RPMI7951 (cell line): Measurements from ENCODE around the gene CREBBP. TPM values are rescaled to one million over a fixed set of nuclear protein-coding genes. Genes with fewer than 3 reads are reported as not detected.

Experiments used
- DNase-seq: peaks from one replicate; pipeline ENCODE4 v3.0.0-alpha.2; 2012; ENCODE audit warnings: low read depth
- total RNA-seq: library from RNA; depleted of rRNA; stranded (reverse); fragments of >200 nt; shearing (Covaris generic); gene quantifications from 2 replicates; pipeline ENCODE4 v1.2.3, GENCODE V29; 2014

CREBBP gene
- total RNA-seq, 1 experiment from 2014 or later = 6.8 TPM

GRCh38 chr16:3856367-3857141 lies 24.0 kb downstream of the CREBBP start:
- no peak for DNase-seq

DNA sequence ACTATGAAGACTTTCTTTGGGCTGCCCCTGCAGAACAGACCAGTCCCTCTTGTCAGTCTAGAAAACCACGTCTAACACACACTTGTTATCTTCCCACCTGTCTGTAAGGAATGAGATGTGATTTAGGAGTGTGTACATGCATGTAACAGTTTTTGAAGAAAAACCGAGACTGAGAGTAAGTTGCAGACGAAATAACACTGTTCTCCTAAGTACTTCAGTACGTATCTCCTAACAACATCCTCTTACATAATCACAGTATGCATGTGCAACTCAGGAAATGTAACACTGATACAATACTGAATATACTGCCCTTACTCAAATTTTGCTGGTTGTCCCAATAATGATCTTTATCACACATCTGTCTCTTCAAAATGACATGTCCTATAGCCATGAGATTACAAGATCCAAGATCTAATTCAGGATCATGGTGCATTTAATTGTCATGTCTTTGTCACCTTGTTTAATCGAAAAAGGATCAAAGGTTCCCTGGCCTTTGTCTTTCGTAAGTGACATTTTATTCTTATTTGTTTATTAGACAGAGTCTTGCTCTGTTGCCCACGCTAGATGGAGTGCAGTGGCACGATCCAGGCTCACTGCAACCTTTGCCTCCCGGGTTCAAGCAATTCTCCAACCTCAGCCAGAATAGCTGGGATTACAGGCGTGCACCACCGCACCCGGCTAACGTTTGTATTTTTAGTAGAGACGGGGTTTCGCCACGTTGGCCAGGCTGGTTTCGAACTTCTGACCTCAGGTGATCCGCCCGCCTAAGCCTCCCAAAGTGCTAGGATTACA lies 25.6 kb downstream of the CREBBP start:
- no peak for DNase-seq

GRCh38 chr16:3850544-3850899 lies 30.0 kb downstream of the CREBBP start:
- no peak for DNase-seq

DNA sequence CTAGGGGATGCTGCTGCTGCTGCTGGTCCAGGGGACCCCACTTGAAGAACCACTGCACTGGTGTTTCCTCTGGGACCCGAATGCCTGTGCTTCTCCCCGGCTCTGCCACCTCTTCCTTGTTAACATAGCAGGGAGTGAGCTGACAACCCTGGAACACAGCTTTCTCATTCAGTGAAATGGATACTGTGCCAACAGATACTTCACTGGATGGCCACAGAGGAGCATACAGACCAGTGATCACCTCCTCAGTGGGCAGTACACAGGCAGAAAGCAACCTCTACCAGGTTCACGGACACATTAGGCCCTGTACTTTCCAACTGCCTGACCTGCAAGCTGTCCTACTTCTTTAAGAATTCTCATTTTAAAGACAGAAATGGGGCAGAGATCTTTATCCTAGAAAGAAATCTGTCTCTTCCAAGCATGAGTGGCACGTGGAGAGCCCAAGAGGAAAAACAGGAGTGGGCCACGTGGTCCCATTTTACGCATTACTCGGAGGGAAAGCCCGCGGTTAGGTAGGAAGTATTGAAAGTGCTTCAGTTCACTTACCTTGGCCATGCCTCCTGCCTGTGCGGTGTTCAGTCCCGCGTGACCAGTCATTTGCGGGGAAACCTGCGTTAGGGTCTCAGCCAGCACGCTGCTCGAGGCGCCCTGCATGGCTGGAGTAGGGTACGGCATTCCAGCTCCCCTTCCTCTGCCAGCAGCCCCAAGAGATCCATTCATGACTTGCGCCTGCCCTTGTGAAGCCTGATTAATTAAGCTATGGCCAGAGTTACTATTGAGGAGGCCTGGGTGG lies 30.6 kb downstream of the CREBBP start:
- DNase-seq = no peak

DNA sequence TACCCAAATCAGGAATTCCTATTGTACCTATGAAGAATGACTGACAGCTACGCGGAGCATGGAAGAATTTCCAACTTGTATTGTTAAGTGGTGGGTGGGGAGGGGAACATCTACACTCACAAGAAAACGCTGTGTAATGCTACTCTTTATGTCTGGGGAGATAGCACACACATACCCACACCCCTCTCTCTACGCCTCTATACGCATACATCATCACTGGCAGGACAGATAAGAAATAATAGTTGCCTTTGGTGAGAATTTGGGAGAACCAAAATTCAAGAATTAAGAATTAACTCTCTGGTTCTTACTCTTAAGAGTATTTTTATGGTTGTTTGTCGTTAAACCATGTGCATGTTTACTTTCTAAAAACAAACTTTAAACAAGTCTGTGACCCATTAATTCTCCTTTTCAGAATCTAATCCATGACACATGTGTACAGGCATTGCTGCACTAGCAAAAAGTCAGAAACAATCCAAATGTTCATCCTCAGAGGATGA lies 33.9 kb downstream of the CREBBP start:
- DNase-seq = no peak

- DNase-seq = no peak
These were observed 34.4 kb downstream of the CREBBP start for GRCh38 chr16:3846087-3846486.

DNA sequence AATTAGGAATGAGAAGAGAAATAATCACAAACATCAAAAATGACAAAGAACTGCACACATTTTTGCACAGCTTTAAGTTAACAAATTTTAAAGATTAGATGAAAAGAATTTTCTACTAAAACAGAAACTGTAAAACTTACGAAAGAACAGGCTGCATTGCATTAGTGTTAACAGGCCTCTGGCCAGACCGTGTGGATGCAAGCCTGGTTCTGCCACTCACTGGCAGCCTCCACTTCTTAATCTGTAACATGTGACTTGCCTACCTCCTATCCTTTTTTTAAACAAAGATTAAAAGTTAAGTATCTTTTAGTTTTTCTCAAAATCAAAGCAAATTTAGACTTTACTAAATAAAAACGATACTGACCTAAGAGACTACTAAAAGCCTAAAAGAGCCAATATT lies 37.5 kb downstream of the CREBBP start:
- no peak for DNase-seq

DNA sequence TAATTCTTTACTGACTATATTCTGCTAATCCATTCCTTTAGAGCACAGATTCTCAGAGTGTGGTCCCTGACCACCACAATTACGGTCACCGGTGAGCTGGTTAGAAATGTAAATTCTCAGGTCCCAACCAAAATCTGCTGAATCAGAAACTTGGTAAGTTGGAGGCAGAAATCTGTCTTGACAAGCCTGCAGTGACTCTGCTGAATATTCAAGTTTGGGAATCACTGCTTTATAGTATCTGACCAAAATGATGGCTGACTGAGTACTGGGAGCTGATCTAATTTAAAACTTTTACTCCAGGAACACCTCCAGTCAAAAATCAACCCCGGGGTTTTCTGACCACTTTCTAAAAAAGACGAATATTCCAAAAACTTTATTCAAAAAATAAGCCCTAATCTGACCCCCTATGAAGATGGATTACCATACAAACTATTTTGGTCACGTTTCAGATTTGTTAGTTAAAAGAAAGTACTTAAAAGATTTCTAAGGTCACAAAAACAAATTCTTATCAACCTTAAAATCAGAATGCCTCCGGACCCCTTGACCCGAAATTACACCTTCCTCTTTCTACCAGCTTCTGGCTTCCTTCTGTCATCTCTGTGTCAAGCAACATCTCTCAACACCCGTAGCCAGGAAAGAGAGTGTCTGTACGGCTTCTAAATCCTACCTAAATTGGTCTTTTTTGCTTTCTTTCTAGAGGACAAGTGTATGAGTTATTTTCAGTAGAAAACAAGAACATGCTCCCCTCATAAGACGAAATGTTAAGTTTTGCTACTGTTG lies 38.6 kb downstream of the CREBBP start:
- DNase-seq = no peak

DNA sequence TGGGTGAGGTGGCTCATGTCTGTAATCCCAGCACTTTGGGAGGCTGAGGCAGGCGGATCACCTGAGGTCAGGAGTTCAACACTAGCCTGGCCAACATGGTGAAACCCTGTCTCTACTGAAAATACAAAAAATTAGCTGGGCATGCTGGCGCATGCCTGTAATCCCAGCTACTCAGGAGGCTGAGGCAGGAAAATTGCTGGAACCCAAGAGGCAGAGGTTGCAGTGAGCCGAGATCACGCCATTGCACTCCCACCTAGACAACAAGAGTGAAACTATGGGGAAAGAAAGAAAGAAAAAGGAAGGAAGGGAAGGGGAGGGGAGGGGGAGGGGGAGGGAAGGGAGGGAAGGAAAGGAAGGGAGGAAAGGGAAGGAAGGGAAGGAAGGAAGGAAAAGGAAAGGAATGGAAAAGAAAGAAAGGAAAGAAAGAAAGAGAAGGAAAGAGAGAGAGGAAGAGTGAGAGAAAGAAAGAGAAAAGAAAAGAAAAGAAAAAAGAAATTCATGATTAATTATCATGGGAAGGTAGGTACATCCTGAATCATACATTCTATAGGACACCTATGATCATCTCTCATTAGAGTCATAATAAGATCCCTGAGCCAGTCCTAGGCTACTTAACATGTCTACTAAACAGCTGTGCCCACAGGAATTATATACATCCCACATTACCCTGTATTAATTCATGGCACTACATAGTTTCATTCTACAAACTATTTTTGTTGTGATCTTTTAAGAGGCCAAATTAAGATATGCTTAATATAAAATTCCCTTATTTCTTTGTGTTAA lies 40.9 kb downstream of the CREBBP start:
- DNase-seq = no peak

- DNase-seq = no peak
These were observed 41.7 kb downstream of the CREBBP start for GRCh38 chr16:3838600-3839401.

- no peak for DNase-seq
These were observed 42.5 kb downstream of the CREBBP start for GRCh38 chr16:3837851-3838586.

DNA sequence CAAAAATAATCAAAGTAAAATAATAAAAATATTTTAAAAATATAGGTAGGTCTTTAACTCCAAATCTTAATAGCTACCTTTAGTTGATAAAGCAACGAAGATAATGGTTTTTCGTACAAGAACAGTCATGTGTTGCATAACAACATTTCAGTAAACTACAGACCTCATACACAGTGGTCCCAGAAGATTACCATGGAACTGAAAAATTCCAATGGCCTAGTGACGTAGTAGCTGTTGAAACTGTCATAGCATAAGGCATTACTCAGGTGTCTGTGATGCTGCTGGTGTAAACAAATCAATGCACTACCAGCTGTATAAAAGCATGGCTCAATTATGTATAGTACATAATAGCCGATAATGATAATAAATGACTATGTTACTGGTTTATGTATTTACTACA lies 43.9 kb downstream of the CREBBP start:
- no peak for DNase-seq

DNA sequence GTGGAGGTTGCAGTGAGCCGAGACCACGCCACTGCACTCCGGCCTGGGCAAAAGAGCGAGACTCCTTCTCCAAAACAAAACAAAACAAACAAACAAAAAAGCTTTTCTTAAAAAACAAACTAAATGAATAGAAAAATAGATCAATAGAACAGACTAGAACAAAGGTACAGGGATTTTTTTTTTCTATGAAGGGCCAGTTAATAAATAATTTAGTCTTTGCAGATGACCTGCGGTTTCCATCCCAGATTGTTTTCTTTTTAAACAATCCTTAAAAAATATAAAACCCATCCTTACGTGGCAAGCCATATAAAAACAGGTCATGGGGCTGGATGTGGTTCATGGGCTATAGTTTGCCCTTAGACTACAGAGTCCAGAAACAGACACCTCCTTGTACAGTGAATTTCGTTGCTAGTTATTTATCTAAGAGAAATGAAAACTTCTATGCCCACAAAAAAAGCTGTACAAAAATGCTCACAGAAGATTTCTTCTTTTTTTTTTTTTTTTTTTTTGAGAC lies 45.4 kb downstream of the CREBBP start:
- no peak for DNase-seq

- DNase-seq = no peak
These were observed 47.8 kb downstream of the CREBBP start for GRCh38 chr16:3832668-3833067.

DNA sequence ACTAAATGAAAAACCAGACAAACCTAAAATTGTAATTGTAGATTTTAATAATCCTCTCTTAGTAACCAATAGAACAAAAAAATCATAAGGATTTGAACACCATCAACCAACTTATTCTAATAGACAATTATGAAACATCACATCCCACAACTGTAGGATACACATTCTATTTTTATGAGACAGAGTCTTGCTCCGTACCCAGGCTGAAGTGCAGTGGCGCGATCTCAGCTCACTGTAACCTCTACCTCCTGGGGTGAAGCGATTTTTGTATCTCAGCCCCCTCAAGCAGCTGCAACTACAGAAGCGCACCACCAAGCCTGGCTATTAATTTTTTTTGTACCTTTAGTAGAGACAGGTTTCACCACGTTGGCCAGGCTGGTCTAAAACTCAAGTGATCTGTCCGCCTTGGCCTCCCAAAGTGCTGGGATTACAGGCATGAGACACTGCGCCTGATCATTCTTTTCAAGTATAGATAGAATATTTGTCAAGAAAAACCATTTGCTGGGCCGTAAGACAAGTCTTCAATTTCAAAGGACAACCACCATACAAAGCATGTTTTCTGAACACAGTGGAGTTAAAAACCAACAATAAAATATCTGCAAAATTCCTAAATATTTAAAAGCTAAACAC lies 49.8 kb downstream of the CREBBP start:
- DNase-seq = no peak

- no peak for DNase-seq
These were observed 50.6 kb downstream of the CREBBP start for GRCh38 chr16:3829631-3830536.

DNA sequence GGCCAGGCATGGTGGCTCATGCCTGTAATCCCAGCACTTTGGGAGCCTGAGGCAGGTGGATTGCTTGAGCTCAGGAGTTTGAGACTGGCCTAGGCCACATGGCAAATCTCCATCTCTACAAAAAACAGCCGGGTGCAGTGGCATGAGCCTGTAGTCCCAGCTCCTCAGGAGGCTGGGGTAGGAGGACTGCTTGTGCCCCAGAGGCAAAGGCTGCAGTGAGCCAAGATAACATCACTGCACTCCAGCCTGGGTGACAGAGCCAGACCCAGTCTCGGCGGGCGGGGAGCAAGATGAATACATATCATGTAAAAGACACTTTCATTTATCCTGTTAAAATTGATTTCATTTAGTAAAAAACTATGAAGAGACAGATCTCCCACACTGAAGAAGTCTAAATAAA lies 54.6 kb downstream of the CREBBP start:
- DNase-seq = no peak
